Subcutaneous adipose tissue (tissue), 4 donors: ENCODE measurements around the gene ZNF25. TPM values are rescaled to one million over a fixed set of nuclear protein-coding genes. Genes with fewer than 3 reads are reported as not detected.

Experiments used
- CTCF ChIP-seq: fragments of 450-650 bp; IDR thresholded peaks from one replicate; pipeline ENCODE4 v1.5.1; 2016; ENCODE audit warnings: low read depth, mild to moderate bottlenecking, control low read depth, antibody characterized with exemption, moderate library complexity
- total RNA-seq, 4 donors: library from RNA; depleted of rRNA; stranded (reverse); fragments of >200 nt; gene quantifications; one replicate each; pipeline ENCODE4 v1.1.0, GENCODE V29; 2016

The ZNF25 gene
- total RNA-seq, 4 donors from 2014 or later = 21.2 to 24.3 (median 22.8) TPM

GRCh38 chr10:37960591-37961137 lies 15.8 kb downstream of the ZNF25 start:
- TF ChIP-seq CTCF = no peak

GRCh38 chr10:37957841-37958240 lies 18.6 kb downstream of the ZNF25 start:
- TF ChIP-seq CTCF = no peak

- no peak for TF ChIP-seq CTCF
These were observed 23.5 kb downstream of the ZNF25 start for GRCh38 chr10:37952926-37953325.

- TF ChIP-seq CTCF = no peak
These were observed 24.2 kb downstream of the ZNF25 start for GRCh38 chr10:37952043-37952755.

- no peak for TF ChIP-seq CTCF
These were observed 28.2 kb downstream of the ZNF25 start for GRCh38 chr10:37948210-37948609.

- TF ChIP-seq CTCF = no peak
These were observed 28.9 kb downstream of the ZNF25 start for GRCh38 chr10:37947526-37947925.

- no peak for TF ChIP-seq CTCF
These were observed 38.6 kb downstream of the ZNF25 start for GRCh38 chr10:37937864-37938263.
